ENCODE measurements around the gene RGS19.
"Not testable (repeated sequence)": the region's sequence is repeated elsewhere in the genome, so short reads cannot be mapped to it uniquely, and the experiment has no call there.

The RGS19 gene

DNA sequence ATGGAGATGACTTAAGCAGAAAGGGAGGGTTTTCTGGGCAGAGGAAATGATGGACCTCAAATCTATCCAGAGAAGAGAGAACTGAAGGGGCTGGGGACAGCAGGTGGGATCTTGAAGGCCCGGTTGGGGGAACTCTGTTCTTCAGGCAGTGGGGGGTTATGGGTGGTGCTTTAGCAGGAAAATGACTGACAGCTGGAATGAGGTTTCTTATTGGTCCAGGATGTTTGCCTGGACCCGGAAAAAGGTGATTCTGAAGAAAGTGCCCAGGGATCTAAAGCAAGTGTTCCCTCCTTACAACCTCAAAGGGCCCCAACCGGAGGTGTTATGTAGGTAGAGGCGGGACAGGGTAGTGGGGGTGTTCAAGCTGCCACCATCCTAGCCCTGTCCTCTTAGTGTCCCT is 16.1 kb upstream of the RGS19 start:
- DNase-seq (ENCODE audit: low spot score): no peak

DNA sequence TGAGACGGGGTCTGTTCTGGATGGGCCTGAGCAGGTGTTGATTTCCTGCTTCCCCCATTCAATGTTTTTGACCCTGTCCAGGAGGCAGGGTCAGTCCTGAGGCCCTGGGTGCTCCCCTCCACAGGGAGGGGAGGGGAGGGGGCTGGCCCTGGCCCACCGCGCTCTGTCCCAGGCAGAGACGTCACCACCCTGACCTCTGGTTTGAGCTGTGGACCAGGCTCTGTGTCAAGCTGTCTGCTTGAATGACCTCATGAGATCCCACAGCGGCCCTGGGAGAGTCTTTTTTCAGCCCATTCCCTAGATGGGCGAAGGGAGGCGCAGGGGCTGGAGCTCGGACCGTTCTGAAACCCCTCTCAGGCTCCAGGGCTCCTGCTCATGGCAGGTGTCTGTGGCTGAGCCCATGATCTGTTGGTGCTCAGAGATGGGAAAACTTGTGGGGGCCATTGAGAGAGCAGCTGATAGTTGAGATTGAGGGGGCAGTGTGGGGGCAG is 13.7 kb upstream of the RGS19 start:
- peak; percentile 76 for DNase-seq (ENCODE audit: low spot score)

DNA sequence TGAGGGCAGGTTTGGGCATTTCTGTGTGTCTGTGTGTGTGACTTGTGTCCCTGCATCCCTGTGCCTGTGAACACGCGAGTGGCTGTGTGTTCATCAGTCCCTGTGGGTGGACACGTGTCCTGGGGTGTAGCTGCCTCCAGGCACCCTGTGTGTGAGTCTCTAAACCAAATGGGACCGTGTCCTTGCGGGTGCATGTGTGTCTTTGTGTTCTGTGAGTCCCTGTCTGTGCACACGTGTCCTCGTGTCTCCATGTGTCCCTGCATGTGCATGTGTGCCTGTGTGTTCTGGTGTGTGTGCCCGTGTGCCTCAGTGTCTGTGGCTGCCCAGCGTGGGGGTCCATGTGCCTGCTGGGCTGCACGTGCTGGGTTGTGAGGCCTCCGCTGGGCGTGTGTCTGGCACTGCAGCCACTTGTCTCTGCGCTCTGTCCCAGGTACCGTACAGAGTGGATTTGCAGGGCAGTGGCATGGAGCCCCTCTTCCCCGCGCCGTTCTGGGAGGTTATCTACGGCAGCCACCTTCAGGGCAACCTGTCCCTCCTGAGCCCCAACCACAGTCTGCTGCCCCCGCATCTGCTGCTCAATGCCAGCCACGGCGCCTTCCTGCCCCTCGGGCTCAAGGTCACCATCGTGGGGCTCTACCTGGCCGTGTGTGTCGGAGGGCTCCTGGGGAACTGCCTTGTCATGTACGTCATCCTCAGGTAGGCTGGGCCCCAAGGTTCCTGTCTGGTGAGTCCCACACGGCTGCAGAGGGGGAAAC is 13.1 kb upstream of the RGS19 start:
- DNase-seq (ENCODE audit: low spot score): no peak

DNA sequence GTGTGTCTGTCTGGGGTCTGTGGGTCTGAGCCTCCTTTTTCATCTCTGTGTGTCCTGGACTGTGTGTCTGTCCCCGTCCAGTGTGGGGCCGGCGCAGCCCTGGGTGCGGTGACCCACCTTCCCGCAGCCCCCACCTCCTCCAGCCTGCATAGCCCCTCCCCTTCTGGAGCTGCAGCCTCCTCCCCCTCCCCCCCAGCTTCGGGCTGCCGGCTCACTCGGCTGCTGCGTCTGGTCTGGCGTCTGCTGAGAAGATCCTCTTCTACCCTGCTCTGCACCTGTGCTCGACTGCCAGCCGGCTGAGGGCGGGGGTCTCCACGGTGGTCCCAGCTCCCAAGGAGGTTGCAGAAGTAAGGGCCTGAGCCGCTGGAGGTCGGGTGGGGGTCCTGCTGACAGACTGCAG is 12.5 kb upstream of the RGS19 start:
- DNase-seq (ENCODE audit: low spot score): no peak

DNA sequence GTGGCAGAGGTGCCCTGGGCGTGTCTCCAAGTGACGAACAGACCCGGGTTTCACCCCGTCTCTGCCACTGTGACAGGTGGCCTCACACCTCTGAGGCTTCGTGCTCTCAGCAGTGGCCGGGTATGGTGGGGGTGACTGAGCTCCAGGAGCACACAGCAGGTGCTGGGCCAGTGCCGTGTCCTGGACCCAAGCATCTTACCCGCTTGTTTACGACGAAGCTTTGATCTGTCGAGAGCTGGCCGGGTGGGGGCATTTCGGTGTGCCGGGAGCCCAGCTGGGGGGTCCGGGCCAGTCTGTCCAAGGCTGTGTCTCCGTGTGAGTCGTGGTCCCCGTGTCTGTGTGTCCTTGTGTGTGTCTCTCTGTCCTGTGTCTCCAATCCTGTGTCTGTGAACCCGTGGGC is 12.0 kb upstream of the RGS19 start:
- DNase-seq (ENCODE audit: low spot score): no peak

DNA sequence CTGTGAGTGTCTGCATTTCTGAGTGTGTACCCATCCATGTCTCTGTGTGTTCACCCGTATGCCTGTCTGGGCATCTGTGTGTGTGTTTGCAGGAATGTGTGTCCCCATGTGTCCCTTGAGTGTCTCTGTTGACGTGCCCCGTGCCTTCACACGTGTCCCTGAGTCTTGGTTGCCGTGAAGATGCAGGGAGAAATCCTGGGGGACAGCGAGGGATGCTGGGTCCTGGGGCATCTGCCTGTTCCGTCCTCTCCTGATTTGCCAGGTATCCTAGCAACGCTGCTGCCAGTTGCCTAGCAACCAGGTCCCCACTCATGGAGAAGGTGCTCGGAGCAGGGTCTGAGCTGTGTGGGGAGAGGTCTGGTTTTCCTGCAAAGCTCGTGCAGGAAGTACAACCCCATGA is 10.8 kb upstream of the RGS19 start:
- no peak for DNase-seq (ENCODE audit: low spot score)

DNA sequence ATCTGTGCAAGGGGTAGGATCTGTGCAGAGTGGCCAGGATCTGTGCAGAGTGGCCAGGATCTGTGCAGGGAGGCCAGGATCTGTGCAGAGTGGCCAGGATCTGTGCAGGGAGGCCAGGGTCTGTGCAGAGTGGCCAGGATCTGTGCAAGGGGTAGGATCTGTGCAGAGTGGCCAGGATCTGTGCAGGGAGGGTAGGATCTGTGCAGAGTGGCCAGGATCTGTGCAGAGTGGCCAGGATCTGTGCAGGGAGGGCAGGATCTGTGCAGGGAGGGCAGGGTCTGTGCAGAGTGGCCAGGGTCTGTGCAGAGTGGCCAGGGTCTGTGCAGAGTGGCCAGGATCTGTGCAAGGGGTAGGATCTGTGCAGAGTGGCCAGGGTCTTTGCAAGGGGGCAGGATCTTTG is 9.3 kb upstream of the RGS19 start:
- not testable (repeated sequence) for DNase-seq (ENCODE audit: low spot score)

DNA sequence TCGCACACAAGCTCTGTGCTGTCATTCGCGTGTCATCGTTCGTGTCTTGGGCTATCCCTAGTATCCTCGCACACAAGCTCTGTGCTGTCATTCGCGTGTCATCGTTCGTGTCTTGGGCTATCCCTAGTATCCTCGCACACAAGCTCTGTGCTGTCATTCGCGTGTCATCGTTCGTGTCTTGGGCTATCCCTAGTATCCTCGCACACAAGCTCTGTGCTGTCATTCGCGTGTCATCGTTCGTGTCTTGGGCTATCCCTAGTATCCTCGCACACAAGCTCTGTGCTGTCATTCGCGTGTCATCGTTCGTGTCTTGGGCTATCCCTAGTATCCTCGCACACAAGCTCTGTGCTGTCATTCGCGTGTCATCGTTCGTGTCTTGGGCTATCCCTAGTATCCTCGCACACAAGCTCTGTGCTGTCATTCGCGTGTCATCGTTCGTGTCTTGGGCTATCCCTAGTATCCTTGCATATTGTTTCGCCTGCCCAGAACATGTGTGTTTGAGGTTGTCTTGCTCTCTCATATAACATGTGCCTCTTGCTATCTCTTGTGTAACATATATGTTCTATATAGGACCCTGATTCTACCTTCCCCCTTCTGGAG is 8.0 kb upstream of the RGS19 start:
- DNase-seq (ENCODE audit: low spot score): not testable (repeated sequence)

DNA sequence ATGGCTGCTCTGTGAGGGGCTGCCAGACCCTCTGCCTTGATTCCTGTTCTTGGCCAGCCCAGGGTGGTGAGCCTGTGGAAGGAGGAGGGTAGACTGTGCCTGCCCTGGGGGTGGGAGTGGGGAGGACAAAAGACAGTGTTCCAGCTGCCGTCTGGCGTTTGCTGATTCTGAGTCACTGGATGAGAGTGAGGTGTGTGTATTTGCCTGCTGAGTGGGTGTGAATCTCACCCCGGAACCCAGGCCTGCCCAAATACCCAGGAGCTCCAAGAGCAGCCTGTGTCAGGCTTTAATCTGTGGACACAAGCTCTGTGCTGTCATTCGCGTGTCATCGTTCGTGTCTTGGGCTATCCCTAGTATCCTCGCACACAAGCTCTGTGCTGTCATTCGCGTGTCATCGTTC is 7.5 kb upstream of the RGS19 start:
- DNase-seq (ENCODE audit: low spot score): no peak

DNA sequence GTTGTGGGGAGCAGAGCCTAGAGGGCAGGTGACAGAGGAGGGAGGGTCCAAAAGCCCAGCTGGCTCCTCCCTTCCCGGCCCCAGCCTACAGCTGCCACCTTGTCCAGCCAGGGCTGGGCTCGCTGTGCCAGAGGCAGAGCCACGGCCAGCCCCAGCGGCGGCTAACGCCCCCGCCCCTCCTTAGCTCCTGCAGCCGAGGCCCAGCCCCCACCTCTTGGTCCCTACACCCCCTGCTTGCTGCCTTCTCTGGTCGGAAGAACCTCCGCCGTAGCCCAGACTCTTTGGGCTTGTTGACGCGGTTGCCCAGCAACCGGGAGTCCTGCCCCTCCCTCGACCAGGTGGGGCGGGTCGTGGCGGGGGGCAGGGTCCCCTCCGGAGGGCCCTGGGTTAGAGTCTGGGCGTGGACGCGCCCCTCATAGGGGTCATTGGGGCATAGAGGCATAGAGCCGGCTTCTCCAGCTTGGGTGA is 5.4 kb upstream of the RGS19 start:
- DNase-seq (ENCODE audit: low spot score): no peak

DNA sequence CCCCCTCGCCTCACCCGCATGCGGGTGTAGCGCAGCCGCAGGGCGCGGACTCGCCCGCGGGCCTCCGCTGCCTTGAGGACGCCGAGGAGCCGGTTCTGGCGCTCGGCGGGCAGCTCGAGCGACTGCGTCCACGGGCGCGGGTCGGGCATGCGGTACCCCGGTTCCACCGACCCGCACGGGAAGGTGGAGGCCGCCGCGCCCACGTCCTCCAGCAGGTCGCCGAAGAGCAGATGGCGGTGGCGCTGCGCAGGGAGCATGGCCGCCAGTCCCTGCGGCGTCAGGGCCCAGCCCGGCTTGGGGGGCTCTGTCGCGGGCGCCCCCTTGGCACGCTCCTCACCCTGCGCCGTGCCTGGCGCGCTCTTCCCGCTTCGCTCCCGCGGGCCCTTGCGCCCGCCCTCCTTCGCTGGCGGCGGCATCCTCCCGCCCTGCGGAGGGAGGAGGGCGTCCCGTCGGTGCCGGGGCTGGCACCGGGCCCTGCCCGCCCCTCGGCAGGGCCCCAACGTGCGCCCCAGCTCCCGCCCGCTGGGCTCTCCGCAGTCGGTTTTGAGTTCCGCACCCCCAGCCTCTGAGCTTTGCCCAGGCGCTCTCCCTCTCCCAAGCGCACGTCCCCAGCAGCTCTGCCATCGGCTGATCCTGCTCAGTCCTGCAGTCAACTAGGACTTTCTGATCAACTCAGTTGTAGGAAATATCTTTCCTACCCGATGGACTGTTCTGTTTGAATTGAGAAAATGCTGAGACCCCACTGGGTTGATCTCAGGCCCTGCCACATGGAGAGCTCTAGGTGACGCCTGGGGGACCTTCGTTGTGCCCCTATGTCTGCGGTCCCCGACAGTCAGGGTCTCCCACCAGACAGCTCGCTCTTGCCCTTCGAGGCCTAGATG is 4.7 kb upstream of the RGS19 start, which contains the start of gene LKAAEAR1:
Gene LKAAEAR1, minus strand, starts transcription at position 595 of the 881 bp plus-strand sequence. Its CDS starts 179 bp downstream, at position 416.
- no peak for DNase-seq (ENCODE audit: low spot score)

DNA sequence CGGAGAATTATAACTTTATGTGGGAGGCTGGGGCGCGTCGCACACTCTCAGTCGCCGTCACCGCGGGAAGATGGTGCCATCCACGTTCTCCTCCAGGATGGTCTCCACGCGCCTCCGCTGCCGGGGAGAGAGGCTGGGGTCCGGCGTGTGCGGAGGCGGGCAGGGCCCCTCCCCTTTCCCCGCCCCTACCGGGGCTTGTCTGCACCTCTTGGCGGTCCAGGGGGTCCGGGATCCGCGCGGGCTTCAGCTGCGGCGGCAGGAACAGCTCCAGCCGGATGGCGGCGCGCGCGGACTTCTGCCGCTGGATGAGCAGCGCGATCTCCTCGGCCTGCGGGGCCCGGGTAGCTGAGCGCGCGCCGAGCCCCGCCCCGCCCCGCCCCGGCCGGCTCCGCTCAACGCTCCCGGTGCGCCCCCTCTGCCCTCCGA is 4.1 kb upstream of the RGS19 start:
- DNase-seq (ENCODE audit: low spot score): peak; percentile 94

DNA sequence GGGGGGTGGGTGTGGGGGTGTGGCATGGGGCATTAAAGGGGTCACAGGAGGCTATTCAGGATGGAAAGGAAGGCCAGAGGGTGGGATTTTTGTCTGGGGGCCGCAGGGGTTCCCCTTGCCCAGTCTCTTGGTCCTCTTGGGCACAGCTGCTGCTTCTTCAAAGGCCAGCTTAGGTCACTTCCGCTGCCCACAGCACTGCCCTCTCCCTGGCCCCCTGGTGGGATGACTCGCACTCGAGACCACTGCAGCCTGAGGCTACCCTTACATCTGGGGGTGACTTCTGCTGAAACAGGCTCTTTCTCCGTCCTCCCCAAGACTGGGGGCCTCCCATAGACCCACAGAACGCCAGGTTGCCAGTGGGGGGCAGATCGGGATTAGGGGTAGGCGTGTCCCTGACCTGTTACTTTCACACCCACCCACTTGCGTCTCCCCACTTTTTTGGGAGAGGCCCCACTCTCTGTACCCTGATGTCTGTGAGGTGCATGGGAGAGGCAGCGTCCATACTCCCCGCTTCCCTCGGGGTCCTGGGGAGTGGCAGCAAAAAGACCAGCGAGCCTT is 3.6 kb upstream of the RGS19 start:
- no peak for DNase-seq (ENCODE audit: low spot score)

DNA sequence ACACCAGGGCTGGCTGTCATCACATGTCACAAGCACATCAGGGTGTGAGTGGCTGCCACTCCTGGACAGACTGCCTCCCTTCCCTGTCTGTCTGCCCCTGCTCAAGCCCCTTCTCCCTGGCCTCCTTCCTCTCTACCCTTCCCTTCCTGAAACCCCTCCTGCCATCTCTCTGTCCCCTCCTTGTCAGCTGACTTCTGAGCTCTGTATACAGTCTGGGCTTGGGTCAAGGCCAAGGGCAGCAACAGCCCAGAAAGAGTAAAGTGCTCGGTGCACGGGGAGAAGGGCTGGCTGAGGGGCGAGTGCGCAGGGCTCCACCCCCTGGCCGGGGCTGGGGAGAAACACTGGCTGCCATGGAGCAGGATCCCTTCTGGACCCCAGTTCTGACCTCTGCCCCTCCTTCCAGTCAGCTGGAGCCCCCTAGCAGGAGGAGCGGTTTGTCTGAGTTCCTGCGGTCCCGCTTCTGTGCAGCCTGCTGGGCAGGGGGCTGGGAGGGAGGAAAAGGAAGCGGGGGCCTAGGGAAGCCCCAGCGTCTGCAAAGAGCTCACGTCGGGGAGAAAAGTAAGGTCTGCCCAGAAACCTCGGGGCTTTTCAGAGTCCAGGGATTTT is 2.9 kb upstream of the RGS19 start:
- no peak for DNase-seq (ENCODE audit: low spot score)

DNA sequence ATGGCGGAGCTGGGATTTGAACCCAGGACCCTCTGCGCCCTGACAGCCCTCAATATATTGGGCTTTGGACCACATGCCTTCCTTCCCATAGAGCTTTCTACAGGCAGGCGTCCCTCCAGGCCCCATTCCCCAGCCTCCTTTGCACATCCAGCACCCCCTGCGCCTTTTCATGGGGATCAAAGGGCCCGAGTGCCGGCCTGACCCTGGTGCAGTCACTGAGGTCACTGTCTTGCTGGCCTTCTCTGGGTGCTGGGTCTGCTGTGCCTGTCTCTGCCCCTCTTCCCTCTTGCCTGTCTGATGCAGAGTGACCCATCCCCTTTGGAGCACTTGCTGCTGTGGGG is 2.3 kb upstream of the RGS19 start:
- DNase-seq (ENCODE audit: low spot score): no peak

DNA sequence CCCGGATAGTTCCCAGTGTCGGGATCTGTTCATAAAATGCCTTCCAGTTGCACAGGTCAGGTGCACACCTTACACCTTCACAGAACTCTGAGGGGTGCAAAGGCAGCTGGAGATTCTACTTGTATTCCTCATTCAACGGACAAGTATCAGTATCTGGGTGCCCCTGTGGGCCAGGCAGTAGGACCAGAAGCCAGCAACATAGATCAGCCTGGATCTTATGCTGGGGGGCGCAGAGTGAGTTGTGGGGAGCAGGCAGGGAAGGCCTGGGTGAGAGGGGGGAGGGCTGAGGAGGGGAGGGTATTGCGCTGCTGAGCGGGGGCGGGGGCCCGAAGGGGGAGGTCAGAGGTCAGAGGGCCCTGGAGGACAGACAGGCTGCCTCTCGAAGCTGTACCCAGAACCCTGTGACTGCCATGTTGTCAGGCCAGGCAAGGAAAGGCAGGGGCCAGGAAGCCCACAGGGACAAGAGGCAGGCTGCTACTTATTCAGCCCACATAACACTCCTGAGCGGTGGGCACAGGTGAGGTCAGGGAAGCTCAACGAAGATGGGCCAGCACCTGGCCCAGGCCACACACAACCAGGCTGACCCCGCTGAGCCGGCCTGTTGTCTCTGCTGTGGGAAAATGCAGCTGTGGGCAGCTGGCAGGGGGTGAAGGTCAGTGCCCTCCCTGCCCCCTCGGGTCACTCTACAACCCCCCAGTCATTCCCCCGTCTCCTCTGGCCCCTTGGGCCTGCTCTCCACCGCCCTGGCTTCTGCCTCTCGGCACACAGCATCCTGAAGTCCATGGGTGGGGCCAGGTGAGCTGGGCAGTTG is 1.7 kb upstream of the RGS19 start:
- DNase-seq (ENCODE audit: low spot score): no peak

DNA sequence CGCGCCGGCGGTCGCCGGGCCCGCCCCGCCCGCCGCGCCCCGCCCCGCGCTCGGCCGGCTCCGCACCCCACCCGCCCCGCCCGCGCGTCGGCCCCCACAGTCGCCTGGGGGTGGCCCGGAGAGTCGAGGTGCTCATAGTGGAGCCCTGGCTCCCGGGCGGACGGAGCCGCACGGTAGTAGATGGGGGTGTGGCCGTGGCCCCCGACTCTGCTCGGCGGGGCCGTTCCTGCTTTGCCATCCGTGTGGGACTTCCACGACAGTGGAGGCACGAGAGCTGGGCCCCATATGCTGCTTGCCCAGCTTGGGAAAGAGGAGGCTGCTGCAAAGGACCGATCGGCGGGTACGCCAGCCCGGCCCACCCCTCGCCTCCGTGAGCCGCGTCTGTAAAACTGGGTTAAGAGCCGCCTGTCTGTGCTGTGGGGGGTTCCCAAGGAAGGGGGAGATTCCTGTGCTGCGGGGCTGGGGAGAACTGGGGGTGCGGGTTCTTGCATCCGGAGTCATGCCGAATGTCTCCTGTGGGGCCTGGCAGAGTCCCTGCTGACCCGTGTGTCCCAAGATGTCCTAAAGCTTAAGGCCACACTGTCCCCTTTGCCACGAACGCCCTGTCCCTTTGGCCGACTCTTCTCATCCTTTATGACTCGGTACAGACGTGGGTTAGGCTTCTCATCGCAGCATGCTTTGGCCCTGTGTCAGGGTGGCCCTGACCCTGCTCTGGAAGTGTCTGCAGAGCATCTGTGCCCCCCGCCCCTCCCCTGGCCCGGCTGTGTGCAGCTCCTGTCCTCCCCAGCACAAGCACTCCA is 895 bp upstream of the RGS19 start, which contains the start of gene OPRL1:
Gene OPRL1, plus strand, starts transcription at position 70 of the 800 bp plus-strand sequence. CDS start 12,639 bp downstream, outside the sequence.
- no peak for DNase-seq (ENCODE audit: low spot score)

DNA sequence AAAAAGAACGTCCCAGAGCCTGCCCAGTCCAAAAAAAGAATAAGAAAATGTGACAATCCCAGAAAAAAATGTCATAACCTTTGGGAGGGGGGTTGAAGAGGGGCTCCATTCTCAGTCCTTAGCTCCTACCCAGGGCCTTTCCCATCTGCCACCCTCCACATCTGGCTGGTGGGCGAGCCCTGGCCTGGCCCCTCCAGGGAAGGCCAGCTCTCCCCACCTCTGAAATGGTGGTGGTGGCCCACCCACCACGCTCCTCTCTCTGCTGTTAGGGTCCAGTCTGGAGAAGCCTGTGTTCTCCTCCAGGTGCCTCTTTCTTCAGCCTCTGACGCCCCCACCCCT is 415 bp downstream of the RGS19 start:
- DNase-seq (ENCODE audit: low spot score): no peak

DNA sequence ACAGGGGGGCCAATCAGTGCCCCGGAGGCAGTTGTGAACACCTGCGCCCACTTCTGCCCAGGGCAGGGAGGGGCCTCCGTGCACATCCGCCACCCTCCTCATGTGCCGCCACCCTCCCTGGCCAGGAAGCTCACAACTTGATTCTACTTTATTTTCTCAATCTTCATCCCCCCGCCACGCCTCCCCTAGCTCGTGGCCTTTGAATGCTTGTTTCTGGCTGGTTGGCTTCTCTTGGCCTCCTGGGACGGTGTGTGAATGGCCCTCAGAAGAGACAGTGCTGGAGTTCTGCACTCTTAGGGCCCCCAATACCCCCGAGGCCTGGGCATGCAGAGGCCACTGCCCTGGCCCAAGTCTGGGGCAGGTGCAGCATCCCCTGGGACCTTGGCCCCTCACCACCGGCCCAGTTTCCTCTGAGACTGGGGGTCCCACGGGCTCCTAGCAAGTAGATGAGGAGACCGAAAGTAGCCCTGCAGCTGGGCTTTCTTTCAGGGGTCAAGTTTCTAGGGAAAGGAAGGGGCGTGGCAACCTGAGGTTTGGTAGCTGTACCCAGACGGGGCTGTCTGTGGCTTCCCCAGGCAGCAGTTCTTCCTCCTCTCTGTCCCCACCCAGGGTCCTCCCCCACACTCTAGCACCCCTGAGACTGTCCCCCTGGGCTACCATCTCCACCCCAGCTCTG is 1.3 kb downstream of the RGS19 start:
- no peak for DNase-seq (ENCODE audit: low spot score)

DNA sequence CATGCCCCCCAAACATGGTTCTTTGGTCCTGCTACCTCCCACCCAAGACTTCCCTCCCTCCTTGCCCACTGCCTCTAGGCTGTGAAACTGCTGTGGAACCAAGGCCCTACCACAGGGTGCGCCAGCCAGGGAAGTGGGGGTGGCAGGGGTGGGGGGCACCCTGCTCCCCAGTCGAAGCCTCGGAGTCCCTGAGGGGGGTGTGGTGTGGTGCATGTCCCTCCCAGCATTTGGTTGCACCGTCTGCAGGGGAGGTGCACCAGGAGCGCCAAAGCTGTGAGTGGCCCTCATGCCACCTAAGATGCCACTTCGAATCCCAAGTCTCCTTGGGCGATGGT is 1.8 kb downstream of the RGS19 start:
- no peak for DNase-seq (ENCODE audit: low spot score)

All from HuH-7.5 (cell line).